GM19023 (cell line): ENCODE measurements around the gene ICAM2.
"Not testable (repeated sequence)": the region's sequence is repeated elsewhere in the genome, so short reads cannot be mapped to it uniquely, and the experiment has no call there.

Source experiments
- ATAC-seq: cut with Tn5 transposase; IDR thresholded peaks from one replicate; pipeline ENCODE4 v1.9.1; 2021; ENCODE audit warnings: mild to moderate bottlenecking, moderate library complexity; ENCODE audit not compliant: unreplicated experiment

Gene ICAM2

GRCh38 chr17:64015447-64015846 lies 5.0 kb downstream of the ICAM2 start:
- ATAC-seq, result no peak

- no peak for ATAC-seq
Observed at GRCh38 chr17:64009571-64010402, 10.6 kb downstream of the ICAM2 start.

- ATAC-seq, result no peak
Observed at GRCh38 chr17:64008830-64009229, 11.6 kb downstream of the ICAM2 start.

GRCh38 chr17:64008346-64008745 lies 12.1 kb downstream of the ICAM2 start:
- no peak for ATAC-seq

GRCh38 chr17:64007838-64008282 lies 12.6 kb downstream of the ICAM2 start:
- ATAC-seq, result no peak

GRCh38 chr17:64007089-64007837 lies 13.2 kb downstream of the ICAM2 start:
- not testable (repeated sequence) for ATAC-seq

- no peak for ATAC-seq
Observed at GRCh38 chr17:64006361-64007088, 13.9 kb downstream of the ICAM2 start.

- ATAC-seq, result no peak
Observed at GRCh38 chr17:64005734-64006167, 14.7 kb downstream of the ICAM2 start.

GRCh38 chr17:64004903-64005733 lies 15.3 kb downstream of the ICAM2 start:
- no peak for ATAC-seq

GRCh38 chr17:64004218-64004770 lies 16.1 kb downstream of the ICAM2 start:
- no peak for ATAC-seq

GRCh38 chr17:64003526-64004121 lies 16.8 kb downstream of the ICAM2 start:
- no peak for ATAC-seq

- no peak for ATAC-seq
Observed at GRCh38 chr17:64002658-64003525, 17.5 kb downstream of the ICAM2 start.

GRCh38 chr17:64001763-64002529 lies 18.5 kb downstream of the ICAM2 start:
- ATAC-seq, result no peak

- ATAC-seq, result no peak
Observed at GRCh38 chr17:64001091-64001579, 19.3 kb downstream of the ICAM2 start.

- no peak for ATAC-seq
Observed at GRCh38 chr17:63999680-64000531, 20.5 kb downstream of the ICAM2 start.

- ATAC-seq, result no peak
Observed at GRCh38 chr17:63998721-63999679, 21.4 kb downstream of the ICAM2 start.
